ENCODE results near the gene GALNT6.

The GALNT6 gene

GRCh38 chr12:51381226-51382079 is 9.8 kb downstream of the GALNT6 start:
- Histone ChIP-seq H3K36me3 (ENCODE audit: control insufficient read depth, insufficient read depth, low read length) (no peaks in the 10 kb centered on the region), H3K4me3 (ENCODE audit: low read depth, low read length) (no peak overlapping the region), H3K4me1 (peaks cover 10% of the 10 kb centered on the region), H3K27ac (no peak overlapping the region), H3K4me2 (ENCODE audit: low read length) (no peak overlapping the region), H3K79me2 (no peaks in the 10 kb centered on the region), H3K27me3 (ENCODE audit: control insufficient read depth, insufficient read depth, low read length) (no peaks in the 10 kb centered on the region), H3K9ac (no peak overlapping the region), H2AFZ (no peak overlapping the region), H3K9me3 (ENCODE audit: control insufficient read depth, low read length) (no peaks in the 10 kb centered on the region)
- TF ChIP-seq CTCF (IDR thresholded peaks at IDR 0.05) = no peak

GRCh38 chr12:51379571-51379970 is 11.6 kb downstream of the GALNT6 start:
- no peak overlapping the region for H3K27ac ChIP-seq
- H3K9ac ChIP-seq = no peak overlapping the region
- no peak overlapping the region for H3K4me3 ChIP-seq (ENCODE audit: low read depth, low read length)
- H3K27me3 ChIP-seq (ENCODE audit: control insufficient read depth, insufficient read depth, low read length) = no peaks in the 10 kb centered on the region
- no peaks in the 10 kb centered on the region for H3K79me2 ChIP-seq
- H3K4me2 ChIP-seq (ENCODE audit: low read length) = no peak overlapping the region
- TF ChIP-seq CTCF (IDR thresholded peaks at IDR 0.05) = no peak
- peaks cover 10% of the 10 kb centered on the region for H3K4me1 ChIP-seq
- H3K36me3 ChIP-seq (ENCODE audit: control insufficient read depth, insufficient read depth, low read length) = no peaks in the 10 kb centered on the region
- H3K9me3 ChIP-seq (ENCODE audit: control insufficient read depth, low read length) = no peaks in the 10 kb centered on the region
- no peak overlapping the region for H2AFZ ChIP-seq

DNA sequence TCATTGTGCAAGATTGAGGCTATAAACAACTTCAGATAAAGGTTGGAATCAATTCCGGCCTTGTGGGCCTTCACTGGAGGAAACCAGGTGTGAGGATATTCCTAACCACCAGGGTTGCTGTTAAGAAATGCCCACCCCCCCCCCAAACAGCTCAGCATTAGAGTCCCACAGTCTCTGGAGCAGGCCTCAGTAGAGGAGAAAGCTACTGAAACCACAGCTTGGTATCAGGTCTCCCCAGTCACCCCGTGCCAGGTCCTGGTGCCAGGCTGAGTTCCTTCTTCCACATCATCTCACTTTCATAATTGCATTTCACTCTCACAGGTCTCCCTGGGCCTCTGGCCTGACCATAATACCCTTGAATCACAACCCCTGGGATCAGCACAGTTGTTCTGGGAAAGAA is 12.5 kb downstream of the GALNT6 start:
- Histone ChIP-seq H3K4me2 (ENCODE audit: low read length) (no peak overlapping the region), H3K4me3 (ENCODE audit: low read depth, low read length) (no peak overlapping the region), H3K36me3 (ENCODE audit: control insufficient read depth, insufficient read depth, low read length) (no peaks in the 10 kb centered on the region), H3K27me3 (ENCODE audit: control insufficient read depth, insufficient read depth, low read length) (no peaks in the 10 kb centered on the region), H3K9me3 (ENCODE audit: control insufficient read depth, low read length) (no peaks in the 10 kb centered on the region), H3K27ac (no peak overlapping the region), H3K9ac (no peak overlapping the region), H2AFZ (no peak overlapping the region), H3K79me2 (no peaks in the 10 kb centered on the region), H3K4me1 (peaks cover 5% of the 10 kb centered on the region)
- TF ChIP-seq CTCF (IDR thresholded peaks at IDR 0.05) = no peak

GRCh38 chr12:51377099-51377984 is 13.9 kb downstream of the GALNT6 start:
- Histone ChIP-seq H3K36me3 (ENCODE audit: control insufficient read depth, insufficient read depth, low read length) (no peaks in the 10 kb centered on the region), H3K9me3 (ENCODE audit: control insufficient read depth, low read length) (no peaks in the 10 kb centered on the region), H3K79me2 (no peaks in the 10 kb centered on the region), H2AFZ (no peak overlapping the region), H3K27me3 (ENCODE audit: control insufficient read depth, insufficient read depth, low read length) (no peaks in the 10 kb centered on the region), H3K4me2 (ENCODE audit: low read length) (no peak overlapping the region), H3K27ac (no peak overlapping the region), H3K9ac (no peak overlapping the region), H3K4me3 (ENCODE audit: low read depth, low read length) (no peak overlapping the region), H3K4me1 (no peaks in the 10 kb centered on the region)
- TF ChIP-seq CTCF (IDR thresholded peaks at IDR 0.05) = no peak
